GM12878 (cell line): ENCODE results near the gene COQ5.

Experiments
- HDAC6 ChIP-seq: fragments of 200-600 bp; sonication (generic); IDR thresholded peaks from one replicate; pipeline ENCODE4 v1.8.0; 2017; ENCODE audit warnings: antibody characterized with exemption; ENCODE audit not compliant: unreplicated experiment
- MTA2 ChIP-seq: fragments of 450-650 bp; IDR thresholded peaks from 2 replicates; pipeline ENCODE4 v1.6.1; 2016; ENCODE audit warnings: low read depth, mild to moderate bottlenecking, moderate library complexity
- MXI1 ChIP-seq: fragments of 150-350 bp; IDR thresholded peaks from 2 replicates; pipeline ENCODE4 v1.6.1; 2011; ENCODE audit warnings: low read depth, mild to moderate bottlenecking, inconsistent platforms, low read length, improper control_type of control experiment
- MYC ChIP-seq: IDR thresholded peaks from 2 replicates; pipeline ENCODE4 v1.6.1; 2011; ENCODE audit warnings: mild to moderate bottlenecking, low read length, moderate library complexity, inconsistent platforms; ENCODE audit not compliant: insufficient read depth, insufficient replicate concordance, insufficient read length, severe bottlenecking
- SIN3A ChIP-seq: IDR thresholded peaks from 2 replicates; pipeline ENCODE4 v1.6.1; 2012; ENCODE audit warnings: low read depth, low read length, improper control_type of control experiment
- SP1 ChIP-seq: IDR thresholded peaks from one replicate; pipeline ENCODE4 v1.6.1; 2011; ENCODE audit warnings: low read depth, low read length
- TAF1 ChIP-seq: IDR thresholded peaks from 2 replicates; pipeline ENCODE4 v1.6.1; 2011; ENCODE audit warnings: mild to moderate bottlenecking, low read depth, low read length, borderline replicate concordance
- ZNF24 ChIP-seq: fragments of 450-650 bp; IDR thresholded peaks from 2 replicates; pipeline ENCODE4 v1.6.1; 2017; ENCODE audit warnings: antibody characterized with exemption, mild to moderate bottlenecking
- TF ChIP-seq, protein P1 (sequence below), 3 experiments: IDR thresholded peaks in 2 of 3; conservative IDR thresholded peaks in 1 of 3; 2 replicates each; pipeline ENCODE4 v1.5.1; 2011; ENCODE audit warnings: low read depth in 3 of 3, low read length in 3 of 3, mild to moderate bottlenecking in 3 of 3, control low read depth in 2 of 3, moderate library complexity in 2 of 3, inconsistent platforms in 1 of 3, mixed read lengths in 1 of 3; ENCODE audit not compliant: control insufficient read depth in 2 of 3, insufficient read depth in 1 of 3; ENCODE audit errors: extremely low read depth in 1 of 3
- TF ChIP-seq, protein P2 (sequence below): IDR thresholded peaks from 2 replicates; pipeline ENCODE4 v1.6.1; 2012; ENCODE audit warnings: low read depth, low read length, improper control_type of control experiment
- TF ChIP-seq, protein P3 (sequence below): IDR thresholded peaks from 2 replicates; pipeline ENCODE4 v1.6.1; 2011; ENCODE audit warnings: borderline replicate concordance, low read depth, mild to moderate bottlenecking, moderate library complexity, low read length; ENCODE audit not compliant: insufficient read depth, poor library complexity, severe bottlenecking

DNA sequence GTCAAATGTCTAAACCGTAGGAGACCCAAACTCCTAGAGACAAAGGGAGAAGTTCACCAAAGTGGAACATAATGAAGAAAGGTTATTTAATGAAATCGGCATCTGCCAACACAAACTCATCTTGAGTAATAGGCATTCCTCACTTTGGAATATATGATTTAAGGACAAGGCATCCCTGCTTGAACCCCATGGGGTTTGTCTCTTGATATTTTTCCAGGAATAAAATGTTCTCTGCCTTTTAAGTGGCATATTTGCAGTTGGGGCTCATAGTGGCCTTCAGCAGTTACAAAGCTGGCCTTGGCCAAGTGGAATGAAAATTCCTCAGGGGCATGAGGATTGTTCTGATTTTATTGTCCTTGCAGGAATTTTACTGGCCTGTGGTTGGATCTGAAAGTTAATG is 45.1 kb upstream of the COQ5 start:
- TF ChIP-seq MTA2: no peak
- no peak for TF ChIP-seq TAF1
- TF ChIP-seq, protein P1, sequence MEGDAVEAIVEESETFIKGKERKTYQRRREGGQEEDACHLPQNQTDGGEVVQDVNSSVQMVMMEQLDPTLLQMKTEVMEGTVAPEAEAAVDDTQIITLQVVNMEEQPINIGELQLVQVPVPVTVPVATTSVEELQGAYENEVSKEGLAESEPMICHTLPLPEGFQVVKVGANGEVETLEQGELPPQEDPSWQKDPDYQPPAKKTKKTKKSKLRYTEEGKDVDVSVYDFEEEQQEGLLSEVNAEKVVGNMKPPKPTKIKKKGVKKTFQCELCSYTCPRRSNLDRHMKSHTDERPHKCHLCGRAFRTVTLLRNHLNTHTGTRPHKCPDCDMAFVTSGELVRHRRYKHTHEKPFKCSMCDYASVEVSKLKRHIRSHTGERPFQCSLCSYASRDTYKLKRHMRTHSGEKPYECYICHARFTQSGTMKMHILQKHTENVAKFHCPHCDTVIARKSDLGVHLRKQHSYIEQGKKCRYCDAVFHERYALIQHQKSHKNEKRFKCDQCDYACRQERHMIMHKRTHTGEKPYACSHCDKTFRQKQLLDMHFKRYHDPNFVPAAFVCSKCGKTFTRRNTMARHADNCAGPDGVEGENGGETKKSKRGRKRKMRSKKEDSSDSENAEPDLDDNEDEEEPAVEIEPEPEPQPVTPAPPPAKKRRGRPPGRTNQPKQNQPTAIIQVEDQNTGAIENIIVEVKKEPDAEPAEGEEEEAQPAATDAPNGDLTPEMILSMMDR (IDR thresholded peaks at IDR 0.05 in 2 of 3, conservative IDR thresholded peaks at IDR 0.05 in 1 of 3; ENCODE audit: control insufficient read depth in 2 of 3, extremely low read depth in 1 of 3, insufficient read depth in 1 of 3, low read depth in 3 of 3, low read length in 3 of 3): no peak
- TF ChIP-seq SP1: no peak
- TF ChIP-seq, protein P2, sequence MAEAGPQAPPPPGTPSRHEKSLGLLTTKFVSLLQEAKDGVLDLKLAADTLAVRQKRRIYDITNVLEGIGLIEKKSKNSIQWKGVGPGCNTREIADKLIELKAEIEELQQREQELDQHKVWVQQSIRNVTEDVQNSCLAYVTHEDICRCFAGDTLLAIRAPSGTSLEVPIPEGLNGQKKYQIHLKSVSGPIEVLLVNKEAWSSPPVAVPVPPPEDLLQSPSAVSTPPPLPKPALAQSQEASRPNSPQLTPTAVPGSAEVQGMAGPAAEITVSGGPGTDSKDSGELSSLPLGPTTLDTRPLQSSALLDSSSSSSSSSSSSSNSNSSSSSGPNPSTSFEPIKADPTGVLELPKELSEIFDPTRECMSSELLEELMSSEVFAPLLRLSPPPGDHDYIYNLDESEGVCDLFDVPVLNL: no peak
- no peak for TF ChIP-seq MYC
- TF ChIP-seq, protein P3, sequence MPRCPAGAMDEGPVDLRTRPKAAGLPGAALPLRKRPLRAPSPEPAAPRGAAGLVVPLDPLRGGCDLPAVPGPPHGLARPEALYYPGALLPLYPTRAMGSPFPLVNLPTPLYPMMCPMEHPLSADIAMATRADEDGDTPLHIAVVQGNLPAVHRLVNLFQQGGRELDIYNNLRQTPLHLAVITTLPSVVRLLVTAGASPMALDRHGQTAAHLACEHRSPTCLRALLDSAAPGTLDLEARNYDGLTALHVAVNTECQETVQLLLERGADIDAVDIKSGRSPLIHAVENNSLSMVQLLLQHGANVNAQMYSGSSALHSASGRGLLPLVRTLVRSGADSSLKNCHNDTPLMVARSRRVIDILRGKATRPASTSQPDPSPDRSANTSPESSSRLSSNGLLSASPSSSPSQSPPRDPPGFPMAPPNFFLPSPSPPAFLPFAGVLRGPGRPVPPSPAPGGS: no peak
- no peak for TF ChIP-seq MXI1
- TF ChIP-seq ZNF24: no peak
- TF ChIP-seq SIN3A: no peak
- no peak for TF ChIP-seq HDAC6
